Endothelial cell of umbilical vein (primary cell): ENCODE results near the gene TTC36. TPM values are rescaled to one million over a fixed set of nuclear protein-coding genes. Genes with fewer than 3 reads are reported as not detected.

ENCODE experiments used
- BruUV-seq: library from RNA; stranded (reverse); fragments of 400-500 nt; replicated peaks from 2 replicates; lab custom pipeline; 2021; lab: Mats Ljungman, UMichigan
- CTCF ChIA-PET: fragments of 300-600, 350-600 bp; sonication (Branson Sonifier 250); formaldehyde crosslinking; loops from one replicate; lab custom pipeline; 2021; ENCODE audit warnings: antibody characterized with exemption, inconsistent platforms; lab: Charles Lee
- POLR2A ChIA-PET: fragments of 300-600, 350-600 bp; sonication (Branson Sonifier 250); formaldehyde crosslinking; loops from one replicate; lab custom pipeline; 2021; ENCODE audit warnings: antibody characterized with exemption, inconsistent platforms; lab: Charles Lee
- DNase-seq: peaks from one replicate; pipeline ENCODE4 v3.0.0-alpha.2; 2011; ENCODE audit warnings: low read depth, low spot score
- FAIRE-seq: peaks from 2 replicates; lab custom pipeline; 2011; peaks lifted over from hg19 to GRCh38; lab: Jason Lieb, UNC
- H2AFZ ChIP-seq: 2 replicates; pipeline ENCODE4 v1.6.0; 2012; ENCODE audit warnings: low read depth, low read length, control low read depth, inconsistent platforms
- H3K27ac ChIP-seq: 2 replicates; pipeline ENCODE4 v1.5.1; 2011; ENCODE audit warnings: low read depth, mild to moderate bottlenecking, control low read depth, low read length, moderate library complexity; ENCODE audit not compliant: insufficient read depth
- H3K27me3 ChIP-seq, 2 experiments: 2 replicates each; pipeline versions ENCODE4 v1.6.0 to v1.6.1; 2011; ENCODE audit warnings: low read length in 2 of 2, mixed read lengths in 1 of 2; ENCODE audit not compliant: control insufficient read depth in 2 of 2, insufficient read depth in 2 of 2
- H3K36me3 ChIP-seq, 2 experiments: 2 replicates in 1 of 2; 3 replicates in 1 of 2; pipeline ENCODE4 v1.5.1; 2011; ENCODE audit warnings: low read length in 2 of 2, mild to moderate bottlenecking in 1 of 2, moderate library complexity in 1 of 2; ENCODE audit not compliant: control insufficient read depth in 2 of 2, insufficient read depth in 2 of 2; ENCODE audit errors: extremely low read depth in 1 of 2
- H3K4me1 ChIP-seq: 3 replicates; pipeline ENCODE4 v1.5.1; 2011; ENCODE audit warnings: mild to moderate bottlenecking, low read length; ENCODE audit not compliant: control insufficient read depth, insufficient read depth; ENCODE audit errors: extremely low read depth
- H3K4me2 ChIP-seq: 2 replicates; pipeline ENCODE4 v1.6.1; 2011; ENCODE audit warnings: low read length, control low read depth, mixed read lengths; ENCODE audit not compliant: insufficient read depth
- H3K4me3 ChIP-seq, 3 experiments: fragments of 200-600 bp in 1 of 3; sonication (generic), shearing (Covaris generic) in 1 of 3; replicated peaks in 1 of 3; 2 replicates each; pipeline ENCODE4 v1.5.1; 2011 to 2016; ENCODE audit warnings: control low read depth in 3 of 3, low read length in 3 of 3, mild to moderate bottlenecking in 2 of 3, inconsistent platforms in 1 of 3, low read depth in 1 of 3, moderate library complexity in 1 of 3; ENCODE audit not compliant: insufficient read depth in 1 of 3
- H3K79me2 ChIP-seq: 2 replicates; pipeline ENCODE4 v1.6.0; 2012; ENCODE audit warnings: low read length, inconsistent platforms; ENCODE audit not compliant: control insufficient read depth, insufficient read depth
- H3K9ac ChIP-seq: replicated peaks from 2 replicates; pipeline ENCODE3; 2011; ENCODE audit warnings: low read length, control low read depth; ENCODE audit not compliant: insufficient read depth; ENCODE audit errors: extremely low read depth
- H3K9me1 ChIP-seq: replicated peaks from 3 replicates; pipeline ENCODE4 v1.6.0; 2011; ENCODE audit warnings: mild to moderate bottlenecking, low read length; ENCODE audit not compliant: control insufficient read depth, insufficient read depth; ENCODE audit errors: extremely low read depth
- H3K9me3 ChIP-seq: replicated peaks from 2 replicates; pipeline ENCODE4 v1.5.1; 2012; ENCODE audit warnings: low read length, inconsistent platforms; ENCODE audit not compliant: control insufficient read depth, insufficient read depth
- H4K20me1 ChIP-seq: replicated peaks from 2 replicates; pipeline ENCODE3; 2011; ENCODE audit warnings: mild to moderate bottlenecking, low read length; ENCODE audit not compliant: control insufficient read depth, insufficient read depth; ENCODE audit errors: extremely low read depth
- EZH2 ChIP-seq: IDR thresholded peaks from 2 replicates; pipeline ENCODE4 v1.6.1; 2012; ENCODE audit warnings: borderline replicate concordance, low read depth, mild to moderate bottlenecking, moderate library complexity, low read length, inconsistent platforms; ENCODE audit not compliant: severe bottlenecking
- FOS ChIP-seq: IDR thresholded peaks from 2 replicates; pipeline ENCODE4 v1.6.1; 2011; ENCODE audit warnings: mild to moderate bottlenecking, low read length, moderate library complexity, borderline replicate concordance; ENCODE audit not compliant: insufficient read depth
- GATA2 ChIP-seq: IDR thresholded peaks from 2 replicates; pipeline ENCODE4 v1.7.0; 2011; ENCODE audit warnings: low read depth, mild to moderate bottlenecking, moderate library complexity, mixed read lengths, low read length; ENCODE audit not compliant: insufficient read length, insufficient read depth
- JUN ChIP-seq: IDR thresholded peaks from 2 replicates; pipeline ENCODE4 v1.6.1; 2011; ENCODE audit warnings: borderline replicate concordance, low read depth; ENCODE audit not compliant: insufficient read length, insufficient read depth
- MYC ChIP-seq: IDR thresholded peaks from one replicate; pipeline ENCODE4 v1.6.1; 2011; ENCODE audit warnings: mild to moderate bottlenecking, low read depth, low read length
- POLR2A ChIP-seq: IDR thresholded peaks from 2 replicates; pipeline ENCODE4 v1.6.1; 2012; ENCODE audit warnings: low read depth, mild to moderate bottlenecking, control low read depth, low read length
- POLR2AphosphoS5 ChIP-seq: IDR thresholded peaks from 2 replicates; pipeline ENCODE4 v1.6.1; 2012; ENCODE audit warnings: low read depth, mild to moderate bottlenecking, control low read depth, low read length, moderate library complexity; ENCODE audit not compliant: insufficient read depth
- dilution Hi-C: fragments of 300-500 bp; cut with MboI; formaldehyde crosslinking; loops from one replicate; pipeline ENCODE4 v1.15.0; 2019; ENCODE audit warnings: low sequenced_read_pairs; ENCODE audit not compliant: extremely low pct_ligation_motif_present
- intact Hi-C: fragments of 100-400 bp; cut with micrococcal nuclease; formaldehyde crosslinking; loops from one replicate; pipeline ENCODE4 v1.10.0; 2022
- polyA plus RNA-seq, 4 experiments: library from polyadenylated mRNA; depleted of rRNA in 3 of 4; stranded (reverse) in 3 of 4; unstranded in 1 of 4; fragments of >200 nt; gene quantifications; 2 replicates each; pipeline versions ENCODE4 v1.2.1 to v1.2.3, GENCODE V29; 2011 to 2012; ENCODE audit warnings: missing spikeins in 1 of 4
- total RNA-seq: library from RNA; stranded (reverse); gene quantifications from 2 replicates; pipeline ENCODE4 v1.2.3, GENCODE V29; 2021
- TF ChIP-seq, protein P1 (sequence below), 2 donors: IDR thresholded peaks; 1 replicate in 1 of 2; 2 replicates in 1 of 2; pipeline ENCODE4 v1.5.1; 2011; ENCODE audit warnings: low read length in 2 of 2, mild to moderate bottlenecking in 2 of 2, moderate library complexity in 2 of 2, control low read depth in 1 of 2, inconsistent platforms in 1 of 2, low read depth in 1 of 2; ENCODE audit not compliant: insufficient read depth in 1 of 2; ENCODE audit errors: extremely low read depth in 1 of 2
- TF ChIP-seq, protein P2 (sequence below): IDR thresholded peaks from 2 replicates; pipeline ENCODE4 v1.6.1; 2011; ENCODE audit not compliant: insufficient read depth, insufficient read length

The TTC36 gene
- total and polyA plus RNA-seq, 2 donors (not counting 3 experiments of a cell fraction or from before 2014, with no cell fraction given): 0.60 TPM; not detected in 1

DNA sequence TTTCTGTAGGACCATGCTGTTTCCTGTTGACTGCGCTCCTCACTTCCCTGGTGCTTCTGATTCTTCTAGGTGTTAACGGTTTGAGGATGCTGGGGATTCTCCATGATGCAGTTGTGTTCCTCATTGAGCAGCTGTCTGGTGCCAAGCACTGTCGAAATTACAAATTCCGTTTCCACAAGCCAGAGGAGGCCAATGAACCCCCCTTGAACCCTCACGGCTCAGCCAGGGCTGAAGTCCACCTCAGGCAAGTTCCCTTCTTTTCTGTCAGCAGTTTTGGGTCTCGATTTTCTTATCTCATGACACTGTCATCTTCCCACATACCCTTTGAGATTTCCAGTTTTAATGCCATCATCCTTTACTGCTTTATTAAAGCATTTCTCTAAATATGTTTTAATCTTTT lies 7.7 kb upstream of the TTC36 start:
- peaks cover 40% of the 10 kb centered on the region in 2 experiments for H3K36me3 ChIP-seq
- H4K20me1 ChIP-seq: no peaks in the 10 kb centered on the region
- POLR2A ChIA-PET: no interaction called here
- H3K27me3 ChIP-seq: no peaks in the 10 kb centered on the region
- CTCF ChIA-PET: interaction anchor here (0.6 kb wide), 1 partner anchor 243 kb away, joined by 3 read pairs; no protein-coding TSS in a partner anchor
- no peak overlapping the region for H3K4me3 ChIP-seq
- intact Hi-C loops: loop anchor here (10.0 kb wide), 1 partner anchor 45 kb away; the partner anchor contains the start of gene IFT46
- no peaks in the 10 kb centered on the region for H3K79me2 ChIP-seq
- no peak overlapping the region for H2AFZ ChIP-seq
- H3K27ac ChIP-seq: no peak overlapping the region
- H3K4me1 ChIP-seq: no peaks in the 10 kb centered on the region
- H3K9me3 ChIP-seq: no peaks in the 10 kb centered on the region
- FAIRE-seq: no peak
- TF ChIP-seq FOS (no peak), MYC (no peak), POLR2A (no peak), GATA2 (no peak), EZH2 (no peak), POLR2AphosphoS5 (no peak), JUN (no peak)
- TF ChIP-seq, protein P1, sequence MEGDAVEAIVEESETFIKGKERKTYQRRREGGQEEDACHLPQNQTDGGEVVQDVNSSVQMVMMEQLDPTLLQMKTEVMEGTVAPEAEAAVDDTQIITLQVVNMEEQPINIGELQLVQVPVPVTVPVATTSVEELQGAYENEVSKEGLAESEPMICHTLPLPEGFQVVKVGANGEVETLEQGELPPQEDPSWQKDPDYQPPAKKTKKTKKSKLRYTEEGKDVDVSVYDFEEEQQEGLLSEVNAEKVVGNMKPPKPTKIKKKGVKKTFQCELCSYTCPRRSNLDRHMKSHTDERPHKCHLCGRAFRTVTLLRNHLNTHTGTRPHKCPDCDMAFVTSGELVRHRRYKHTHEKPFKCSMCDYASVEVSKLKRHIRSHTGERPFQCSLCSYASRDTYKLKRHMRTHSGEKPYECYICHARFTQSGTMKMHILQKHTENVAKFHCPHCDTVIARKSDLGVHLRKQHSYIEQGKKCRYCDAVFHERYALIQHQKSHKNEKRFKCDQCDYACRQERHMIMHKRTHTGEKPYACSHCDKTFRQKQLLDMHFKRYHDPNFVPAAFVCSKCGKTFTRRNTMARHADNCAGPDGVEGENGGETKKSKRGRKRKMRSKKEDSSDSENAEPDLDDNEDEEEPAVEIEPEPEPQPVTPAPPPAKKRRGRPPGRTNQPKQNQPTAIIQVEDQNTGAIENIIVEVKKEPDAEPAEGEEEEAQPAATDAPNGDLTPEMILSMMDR (IDR thresholded peaks at IDR 0.05; ENCODE audit: extremely low read depth in 1 of 2, insufficient read depth in 1 of 2, low read depth in 1 of 2, low read length in 2 of 2): no peak
- TF ChIP-seq, protein P2, sequence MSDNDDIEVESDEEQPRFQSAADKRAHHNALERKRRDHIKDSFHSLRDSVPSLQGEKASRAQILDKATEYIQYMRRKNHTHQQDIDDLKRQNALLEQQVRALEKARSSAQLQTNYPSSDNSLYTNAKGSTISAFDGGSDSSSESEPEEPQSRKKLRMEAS: no peak
- DNase-seq: no peak
- H3K9me1 ChIP-seq: no peaks in the 10 kb centered on the region
- H3K9ac ChIP-seq: no peak overlapping the region
- dilution Hi-C loops: no loop called here
- H3K4me2 ChIP-seq: no peak overlapping the region
- no TSS peak for BruUV-seq
